HepG2 (cell line): ENCODE data around the gene CYP4F12. TPM values are rescaled to one million over a fixed set of nuclear protein-coding genes. Genes with fewer than 3 reads are reported as not detected.

Experiments used
- BORCS8-MEF2B ChIP-seq: sonication (generic); formaldehyde crosslinking; IDR thresholded peaks from 2 replicates; pipeline ENCODE4 v1.8.0; 2022; ENCODE audit warnings: mild to moderate bottlenecking, missing genetic modification reagents
- CAMTA2 ChIP-seq: sonication (generic); formaldehyde crosslinking; IDR thresholded peaks from 2 replicates; pipeline ENCODE4 v1.4.0; 2020; ENCODE audit warnings: mild to moderate bottlenecking, missing genetic modification reagents, borderline replicate concordance
- DPF2 ChIP-seq: sonication (generic); formaldehyde crosslinking; IDR thresholded peaks from 2 replicates; pipeline ENCODE4 v1.4.0; 2020; ENCODE audit warnings: mild to moderate bottlenecking, low read depth, missing genetic modification reagents, borderline replicate concordance
- ESRRA ChIP-seq: sonication (generic); formaldehyde crosslinking; IDR thresholded peaks from 2 replicates; pipeline ENCODE4 v1.5.1; 2020; ENCODE audit warnings: mild to moderate bottlenecking, low read depth, missing genetic modification reagents
- FOXO4 ChIP-seq: sonication (generic); formaldehyde crosslinking; conservative IDR thresholded peaks from 2 replicates; pipeline ENCODE4 v1.8.1; 2023; ENCODE audit warnings: missing genetic modification reagents
- MED13 ChIP-seq: sonication (generic); formaldehyde crosslinking; IDR thresholded peaks from 2 replicates; pipeline ENCODE4 v1.5.0; 2020; ENCODE audit warnings: missing genetic modification reagents
- MTA1 ChIP-seq: sonication (generic); formaldehyde crosslinking; IDR thresholded peaks from 2 replicates; pipeline ENCODE4 v1.4.0; 2020; ENCODE audit warnings: missing genetic modification reagents, mild to moderate bottlenecking, borderline replicate concordance
- NFKB2 ChIP-seq: sonication (generic); formaldehyde crosslinking; IDR thresholded peaks from 2 replicates; pipeline ENCODE4 v1.4.0; 2020; ENCODE audit warnings: missing genetic modification reagents, borderline replicate concordance
- PATZ1 ChIP-seq: sonication (generic); formaldehyde crosslinking; IDR thresholded peaks from 2 replicates; pipeline ENCODE4 v1.4.0; 2020; ENCODE audit warnings: missing genetic modification reagents
- PAXIP1 ChIP-seq: sonication (generic); formaldehyde crosslinking; conservative IDR thresholded peaks from 2 replicates; pipeline ENCODE4 v1.4.0; 2020; ENCODE audit warnings: mild to moderate bottlenecking, missing genetic modification reagents, moderate library complexity
- PHF20 ChIP-seq: sonication (generic); formaldehyde crosslinking; IDR thresholded peaks from 2 replicates; pipeline ENCODE4 v1.5.0; 2020; ENCODE audit warnings: mild to moderate bottlenecking, missing genetic modification reagents
- PLRG1 ChIP-seq: fragments of 450-650 bp; conservative IDR thresholded peaks from 2 replicates; pipeline ENCODE4 v1.6.1; 2016
- RCOR2 ChIP-seq: IDR thresholded peaks from 2 replicates; pipeline ENCODE4 v1.6.1; 2016; ENCODE audit warnings: missing biosample characterization, missing genetic modification reagents
- SAFB2 ChIP-seq: sonication (generic); formaldehyde crosslinking; IDR thresholded peaks from 2 replicates; pipeline ENCODE4 v1.5.1; 2020; ENCODE audit warnings: missing genetic modification reagents, low read depth, mild to moderate bottlenecking, borderline replicate concordance
- SMAD3 ChIP-seq: sonication (generic); formaldehyde crosslinking; IDR thresholded peaks from 2 replicates; pipeline ENCODE4 v1.4.0; 2020; ENCODE audit warnings: missing genetic modification reagents
- TBX2 ChIP-seq: sonication (generic); formaldehyde crosslinking; IDR thresholded peaks from 2 replicates; pipeline ENCODE4 v1.5.0; 2020; ENCODE audit warnings: missing genetic modification reagents, mild to moderate bottlenecking, borderline replicate concordance
- TP53 ChIP-seq: sonication (generic); formaldehyde crosslinking; conservative IDR thresholded peaks from 2 replicates; pipeline ENCODE4 v1.4.0; 2020; ENCODE audit warnings: missing genetic modification reagents
- TRAFD1 ChIP-seq: sonication (generic); formaldehyde crosslinking; IDR thresholded peaks from 2 replicates; pipeline ENCODE4 v1.5.1; 2020; ENCODE audit warnings: missing genetic modification reagents, mild to moderate bottlenecking, borderline replicate concordance
- TSC22D2 ChIP-seq: sonication (generic); formaldehyde crosslinking; IDR thresholded peaks from 2 replicates; pipeline ENCODE4 v1.5.1; 2020; ENCODE audit warnings: missing genetic modification reagents, mild to moderate bottlenecking, borderline replicate concordance
- ZNF225 ChIP-seq: sonication (generic); formaldehyde crosslinking; IDR thresholded peaks from 2 replicates; pipeline ENCODE4 v1.4.0; 2020; ENCODE audit warnings: mild to moderate bottlenecking, missing genetic modification reagents
- ZNF230 ChIP-seq: sonication (generic); formaldehyde crosslinking; IDR thresholded peaks from 2 replicates; pipeline ENCODE4 v1.4.0; 2020; ENCODE audit warnings: mild to moderate bottlenecking, missing genetic modification reagents
- ZNF674 ChIP-seq: sonication (generic); formaldehyde crosslinking; IDR thresholded peaks from 2 replicates; pipeline ENCODE4 v1.5.0; 2020; ENCODE audit warnings: low read depth, mild to moderate bottlenecking, missing genetic modification reagents
- ZNF773 ChIP-seq: sonication (generic); formaldehyde crosslinking; IDR thresholded peaks from 2 replicates; pipeline ENCODE4 v1.4.0; 2020; ENCODE audit warnings: missing genetic modification reagents, borderline replicate concordance
- ZSCAN9 ChIP-seq: IDR thresholded peaks from 2 replicates; pipeline ENCODE4 v1.6.1; 2016; ENCODE audit warnings: borderline replicate concordance
- polyA plus RNA-seq, 8 experiments: library from polyadenylated mRNA; depleted of rRNA in 3 of 8; stranded (reverse) in 7 of 8; unstranded in 1 of 8; fragments of >200 nt; fragmentation: Illumina TruSeq in 4 of 8; extraction: Trizol in 4 of 8; gene quantifications; 2 replicates each; pipeline versions ENCODE4 v1.2.1 to v1.2.3, GENCODE V29; 2011 to 2016; ENCODE audit warnings: low read depth in 4 of 8, missing spikeins in 1 of 8, mixed read lengths in 1 of 8; ENCODE audit not compliant: insufficient read depth in 1 of 8
- total RNA-seq, 5 experiments: library from RNA; depleted of rRNA; stranded (reverse); fragments of >200 nt; fragmentation: Illumina TruSeq; extraction: Trizol; gene quantifications; 2 replicates each; pipeline ENCODE4 v1.2.3, GENCODE V29; 2016; ENCODE audit warnings: low read depth in 1 of 5

CYP4F12 gene
- total and polyA plus RNA-seq, 2 of the 13 experiments (the other 11 are each of a cell fraction or from before 2014, with no cell fraction given), result 29.9 to 30.8 TPM

GRCh38 chr19:15643387-15643786, 29.5 kb upstream of the CYP4F12 start (continued):
- peak; percentile 64; the same call in 1 of the 2 replicates for TF ChIP-seq DPF2
- TF ChIP-seq TRAFD1, result no peak
- TF ChIP-seq ZSCAN9 (CRISPR knock-in tag), result 0 out of 2 replicates have a peak, but pooled peaks have one; percentile 30
- TF ChIP-seq ZNF230 (CRISPR knock-in tag), result no peak
- TF ChIP-seq PHF20 (CRISPR knock-in tag), result no peak
- TF ChIP-seq TSC22D2 (CRISPR knock-in tag), result no peak
- no peak for TF ChIP-seq MED13
- TF ChIP-seq SAFB2 (CRISPR knock-in tag), result no peak
- no peak for TF ChIP-seq ZNF674 (CRISPR knock-in tag)
- TF ChIP-seq BORCS8-MEF2B (CRISPR knock-in tag), result no peak
- TF ChIP-seq SMAD3 (CRISPR knock-in tag), result no peak
- TF ChIP-seq MTA1 (CRISPR knock-in tag), result no peak
- TF ChIP-seq FOXO4 (CRISPR knock-in tag), result no peak
- no peak for TF ChIP-seq PATZ1
- TF ChIP-seq PLRG1, result no peak
- 0 out of 2 replicates have a peak, but pooled peaks have one; percentile 30 for TF ChIP-seq RCOR2 (CRISPR knock-in tag)
- TF ChIP-seq ESRRA (CRISPR knock-in tag), result peak; percentile 61; the same call in 1 of the 2 replicates
- TF ChIP-seq TBX2 (CRISPR knock-in tag), result no peak
- TF ChIP-seq NFKB2 (CRISPR knock-in tag), result no peak
- no peak for TF ChIP-seq ZNF225 (CRISPR knock-in tag)
- TF ChIP-seq TP53 (CRISPR knock-in tag), result no peak
- TF ChIP-seq ZNF773 (CRISPR knock-in tag), result no peak
- no peak for TF ChIP-seq CAMTA2
- peak; percentile 58 for TF ChIP-seq PAXIP1 (CRISPR knock-in tag)
